ENCODE measurements around the gene SPACA5B.
"Not testable (repeated sequence)": the region's sequence is repeated elsewhere in the genome, so short reads cannot be mapped to it uniquely, and the experiment has no call there.

SPACA5B gene

DNA sequence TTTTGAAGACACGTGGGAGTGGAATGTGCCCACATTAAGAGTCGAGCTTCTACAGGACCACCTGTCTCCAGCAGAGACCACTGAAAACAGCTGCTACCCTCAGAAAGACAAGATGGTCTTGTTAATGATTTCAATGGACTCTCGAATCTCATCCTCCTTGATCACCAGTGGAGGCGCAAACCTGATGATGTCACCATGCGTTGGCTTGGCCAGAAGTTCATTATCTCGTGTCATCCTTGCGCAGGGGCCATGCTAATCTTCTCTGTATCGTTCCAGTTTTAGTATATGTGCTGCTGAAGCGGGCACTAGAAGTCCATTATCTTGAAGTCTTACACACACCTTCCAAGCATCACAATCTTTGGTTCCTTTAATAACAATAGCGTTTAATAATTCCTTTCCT, 23.3 kb downstream of the SPACA5B start:
- H3K27me3 ChIP-seq (ENCODE audit: insufficient read depth, low read length, poor library complexity): no peaks in the 10 kb centered on the region
- H3K27ac ChIP-seq (ENCODE audit: low read length): no peak overlapping the region
- ATAC-seq (ENCODE audit: insufficient read depth, low read depth): no peak
- DNase-seq: no peak
- H3K4me3 ChIP-seq (ENCODE audit: low read depth in 1 of 2, low read length in 2 of 2): no peak overlapping the region
- H3K36me3 ChIP-seq (ENCODE audit: insufficient read depth, low read length): no peaks in the 10 kb centered on the region
- H2AFZ ChIP-seq (ENCODE audit: low read depth, low read length): no peak overlapping the region
- no peaks in the 10 kb centered on the region for H4K20me1 ChIP-seq (ENCODE audit: insufficient read depth, low read length)
- H3K4me1 ChIP-seq (ENCODE audit: insufficient read depth, low read length): no peaks in the 10 kb centered on the region
- no peaks in the 10 kb centered on the region for H3K79me2 ChIP-seq (ENCODE audit: insufficient read depth, low read length)
- H3K9ac ChIP-seq (ENCODE audit: low read depth, low read length): no peak overlapping the region
- TF ChIP-seq EZH2 (IDR thresholded peaks at IDR 0.05; ENCODE audit: borderline replicate concordance, low read depth, low read length, severe bottlenecking): no peak
- TF ChIP-seq, protein P1, sequence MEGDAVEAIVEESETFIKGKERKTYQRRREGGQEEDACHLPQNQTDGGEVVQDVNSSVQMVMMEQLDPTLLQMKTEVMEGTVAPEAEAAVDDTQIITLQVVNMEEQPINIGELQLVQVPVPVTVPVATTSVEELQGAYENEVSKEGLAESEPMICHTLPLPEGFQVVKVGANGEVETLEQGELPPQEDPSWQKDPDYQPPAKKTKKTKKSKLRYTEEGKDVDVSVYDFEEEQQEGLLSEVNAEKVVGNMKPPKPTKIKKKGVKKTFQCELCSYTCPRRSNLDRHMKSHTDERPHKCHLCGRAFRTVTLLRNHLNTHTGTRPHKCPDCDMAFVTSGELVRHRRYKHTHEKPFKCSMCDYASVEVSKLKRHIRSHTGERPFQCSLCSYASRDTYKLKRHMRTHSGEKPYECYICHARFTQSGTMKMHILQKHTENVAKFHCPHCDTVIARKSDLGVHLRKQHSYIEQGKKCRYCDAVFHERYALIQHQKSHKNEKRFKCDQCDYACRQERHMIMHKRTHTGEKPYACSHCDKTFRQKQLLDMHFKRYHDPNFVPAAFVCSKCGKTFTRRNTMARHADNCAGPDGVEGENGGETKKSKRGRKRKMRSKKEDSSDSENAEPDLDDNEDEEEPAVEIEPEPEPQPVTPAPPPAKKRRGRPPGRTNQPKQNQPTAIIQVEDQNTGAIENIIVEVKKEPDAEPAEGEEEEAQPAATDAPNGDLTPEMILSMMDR (IDR thresholded peaks at IDR 0.05; ENCODE audit: borderline replicate concordance, extremely low read depth, low read length, poor library complexity, severe bottlenecking): no peak
- no peaks in the 10 kb centered on the region for H3K9me3 ChIP-seq (ENCODE audit: insufficient read depth, low read length, severe bottlenecking)
- no peak overlapping the region for H3K4me2 ChIP-seq (ENCODE audit: insufficient read depth, low read length)

DNA sequence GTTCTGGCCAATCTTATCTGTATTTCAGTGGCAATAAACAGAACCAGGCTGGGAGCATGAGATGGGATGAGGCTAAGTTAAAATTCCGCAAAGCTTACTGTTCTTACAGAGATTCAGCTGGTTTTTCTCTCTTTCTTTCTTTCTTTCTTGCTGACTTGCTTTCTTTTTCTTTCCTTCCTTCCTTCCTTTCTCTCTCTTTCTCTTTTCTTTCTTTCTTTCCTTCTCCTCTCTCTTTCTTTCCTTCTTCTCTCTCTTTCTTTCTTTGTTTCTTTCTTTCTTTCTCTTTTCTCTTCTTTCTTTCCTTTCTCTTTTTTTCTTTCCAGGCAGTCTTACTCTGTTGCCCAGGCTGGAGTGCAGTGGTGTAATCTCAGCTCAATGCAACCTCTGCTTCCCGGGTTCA, 24.4 kb downstream of the SPACA5B start:
- Histone ChIP-seq H3K4me2 (ENCODE audit: insufficient read depth, low read length) (no peak overlapping the region), H3K79me2 (ENCODE audit: insufficient read depth, low read length) (no peaks in the 10 kb centered on the region), H3K4me1 (ENCODE audit: insufficient read depth, low read length) (no peaks in the 10 kb centered on the region), H3K4me3 (ENCODE audit: low read depth in 1 of 2, low read length in 2 of 2) (no peak overlapping the region), H3K9me3 (ENCODE audit: insufficient read depth, low read length, severe bottlenecking) (no peaks in the 10 kb centered on the region), H3K27ac (ENCODE audit: low read length) (no peak overlapping the region), H3K36me3 (ENCODE audit: insufficient read depth, low read length) (no peaks in the 10 kb centered on the region), H2AFZ (ENCODE audit: low read depth, low read length) (no peak overlapping the region), H4K20me1 (ENCODE audit: insufficient read depth, low read length) (no peaks in the 10 kb centered on the region), H3K9ac (ENCODE audit: low read depth, low read length) (no peak overlapping the region), H3K27me3 (ENCODE audit: insufficient read depth, low read length, poor library complexity) (no peaks in the 10 kb centered on the region)
- DNase-seq: no peak
- no peak for ATAC-seq (ENCODE audit: insufficient read depth, low read depth)
- TF ChIP-seq, protein P1 (IDR thresholded peaks at IDR 0.05; ENCODE audit: borderline replicate concordance, extremely low read depth, low read length, poor library complexity, severe bottlenecking): no peak
- TF ChIP-seq EZH2 (IDR thresholded peaks at IDR 0.05; ENCODE audit: borderline replicate concordance, low read depth, low read length, severe bottlenecking): no peak

- H3K36me3 ChIP-seq (ENCODE audit: insufficient read depth, low read length): no peaks in the 10 kb centered on the region
- TF ChIP-seq, protein P1 (IDR thresholded peaks at IDR 0.05; ENCODE audit: borderline replicate concordance, extremely low read depth, low read length, poor library complexity, severe bottlenecking): no peak
- no peak for TF ChIP-seq EZH2 (IDR thresholded peaks at IDR 0.05; ENCODE audit: borderline replicate concordance, low read depth, low read length, severe bottlenecking)
- no peak overlapping the region for H3K4me2 ChIP-seq (ENCODE audit: insufficient read depth, low read length)
- no peaks in the 10 kb centered on the region for H3K27me3 ChIP-seq (ENCODE audit: insufficient read depth, low read length, poor library complexity)
- H3K9ac ChIP-seq (ENCODE audit: low read depth, low read length): no peak overlapping the region
- no peak for DNase-seq
- no peaks in the 10 kb centered on the region for H4K20me1 ChIP-seq (ENCODE audit: insufficient read depth, low read length)
- no peaks in the 10 kb centered on the region for H3K79me2 ChIP-seq (ENCODE audit: insufficient read depth, low read length)
- no peak overlapping the region for H3K27ac ChIP-seq (ENCODE audit: low read length)
- H2AFZ ChIP-seq (ENCODE audit: low read depth, low read length): no peak overlapping the region
- ATAC-seq (ENCODE audit: insufficient read depth, low read depth): no peak
- H3K4me3 ChIP-seq (ENCODE audit: low read depth in 1 of 2, low read length in 2 of 2): no peak overlapping the region
- H3K9me3 ChIP-seq (ENCODE audit: insufficient read depth, low read length, severe bottlenecking): no peaks in the 10 kb centered on the region
- no peaks in the 10 kb centered on the region for H3K4me1 ChIP-seq (ENCODE audit: insufficient read depth, low read length)
Measured at GRCh38 chrX:48156014-48156413, 25.6 kb downstream of the SPACA5B start.

DNA sequence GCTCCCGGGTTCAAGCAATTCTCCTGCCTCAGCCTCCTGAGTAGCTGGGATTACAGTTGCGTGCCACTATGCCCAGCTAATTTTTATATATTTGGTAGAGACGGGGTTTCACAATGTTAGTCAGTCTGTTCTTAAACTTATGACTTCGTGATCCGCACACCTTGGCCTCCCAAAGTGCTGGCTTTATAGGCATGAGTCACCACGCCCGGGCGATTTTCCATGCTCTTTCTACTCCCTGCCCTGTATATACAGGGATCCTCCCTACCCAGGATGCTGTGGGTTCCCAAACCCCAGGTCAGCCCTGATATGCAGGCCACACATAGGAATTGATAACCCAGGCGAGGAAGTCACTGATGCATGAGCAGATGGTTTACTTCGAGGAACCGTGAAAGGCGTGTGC, 34.8 kb downstream of the SPACA5B start:
- TF ChIP-seq, protein P1 (IDR thresholded peaks at IDR 0.05; ENCODE audit: borderline replicate concordance, extremely low read depth, low read length, poor library complexity, severe bottlenecking): no peak
- TF ChIP-seq EZH2 (IDR thresholded peaks at IDR 0.05; ENCODE audit: borderline replicate concordance, low read depth, low read length, severe bottlenecking): no peak
- H2AFZ ChIP-seq (ENCODE audit: low read depth, low read length): no peak overlapping the region
- H3K27me3 ChIP-seq (ENCODE audit: insufficient read depth, low read length, poor library complexity): no peaks in the 10 kb centered on the region
- no peak overlapping the region for H3K9ac ChIP-seq (ENCODE audit: low read depth, low read length)
- DNase-seq: no peak
- no peak for ATAC-seq (ENCODE audit: insufficient read depth, low read depth)
- H3K79me2 ChIP-seq (ENCODE audit: insufficient read depth, low read length): no peaks in the 10 kb centered on the region
- H3K4me2 ChIP-seq (ENCODE audit: insufficient read depth, low read length): no peak overlapping the region
- H4K20me1 ChIP-seq (ENCODE audit: insufficient read depth, low read length): no peaks in the 10 kb centered on the region
- H3K4me3 ChIP-seq (ENCODE audit: low read depth in 1 of 2, low read length in 2 of 2): no peak overlapping the region
- H3K4me1 ChIP-seq (ENCODE audit: insufficient read depth, low read length): no peaks in the 10 kb centered on the region
- H3K36me3 ChIP-seq (ENCODE audit: insufficient read depth, low read length): no peaks in the 10 kb centered on the region
- no peaks in the 10 kb centered on the region for H3K9me3 ChIP-seq (ENCODE audit: insufficient read depth, low read length, severe bottlenecking)
- no peak overlapping the region for H3K27ac ChIP-seq (ENCODE audit: low read length)

DNA sequence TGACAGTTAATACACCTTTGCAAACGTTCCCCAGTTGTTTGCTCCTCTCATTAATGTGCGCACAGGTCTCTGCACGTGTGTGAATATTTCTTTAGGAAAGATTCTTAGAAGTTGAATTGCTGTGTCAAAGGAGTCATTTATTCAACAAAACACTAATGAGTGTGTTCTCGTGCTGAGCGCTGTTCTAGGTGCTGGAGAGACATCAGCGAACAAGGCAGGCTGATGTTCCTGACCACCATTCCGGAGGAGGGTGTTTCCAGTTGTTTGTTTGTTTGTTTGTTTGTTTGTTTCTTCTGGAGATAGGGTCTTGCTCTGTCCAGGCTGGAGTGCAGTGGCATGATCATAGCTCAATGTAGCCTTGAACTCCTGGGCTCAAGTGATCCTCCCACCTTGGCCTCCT, 35.9 kb downstream of the SPACA5B start:
- H3K27me3 ChIP-seq (ENCODE audit: insufficient read depth, low read length, poor library complexity); H3K27ac ChIP-seq (ENCODE audit: low read length); H4K20me1 ChIP-seq (ENCODE audit: insufficient read depth, low read length); ATAC-seq (ENCODE audit: insufficient read depth, low read depth); H3K4me3 ChIP-seq (ENCODE audit: low read depth in 1 of 2, low read length in 2 of 2); H3K9ac ChIP-seq (ENCODE audit: low read depth, low read length); H3K36me3 ChIP-seq (ENCODE audit: insufficient read depth, low read length); DNase-seq; H3K79me2 ChIP-seq (ENCODE audit: insufficient read depth, low read length); H3K9me3 ChIP-seq (ENCODE audit: insufficient read depth, low read length, severe bottlenecking); H3K4me2 ChIP-seq (ENCODE audit: insufficient read depth, low read length); H3K4me1 ChIP-seq (ENCODE audit: insufficient read depth, low read length); H2AFZ ChIP-seq (ENCODE audit: low read depth, low read length): not testable (repeated sequence)
